ENCODE data around the gene GNE. TPM values are rescaled to one million over a fixed set of nuclear protein-coding genes. Genes with fewer than 3 reads are reported as not detected.

GNE gene
- total RNA-seq, 4 donors from 2014 or later, result 9.6 to 20.0 (median 14.9) TPM

DNA sequence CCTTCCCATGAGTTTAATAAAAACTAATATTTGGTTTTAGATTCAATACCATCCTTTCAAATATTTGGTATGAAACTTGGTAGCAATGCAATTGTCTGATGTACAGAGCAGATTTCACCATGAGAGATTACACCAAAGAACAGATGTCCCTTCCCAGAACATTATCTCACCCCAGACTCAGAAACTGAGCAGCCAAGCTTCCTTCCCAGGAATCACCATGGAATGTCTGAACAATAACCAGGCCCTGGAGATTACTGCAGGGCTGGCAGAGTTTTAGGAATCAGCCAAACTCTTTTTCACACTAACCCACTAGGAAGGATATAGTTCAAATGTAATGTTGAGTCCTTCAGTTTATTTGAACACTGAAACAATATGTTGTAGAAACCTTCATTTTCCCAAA, 43.7 kb downstream of the GNE start:
- Histone ChIP-seq H3K36me3 (peaks cover 77% of the 10 kb centered on the region), H3K27me3 (no peaks in the 10 kb centered on the region), H3K27ac (no peak overlapping the region), H3K9me3 (no peaks in the 10 kb centered on the region), H3K4me3 (no peak overlapping the region), H3K4me1 (peaks cover 18% of the 10 kb centered on the region)
- no peak for DNase-seq (ENCODE audit: low spot score in 2 of 2)
- TF ChIP-seq, protein P1, sequence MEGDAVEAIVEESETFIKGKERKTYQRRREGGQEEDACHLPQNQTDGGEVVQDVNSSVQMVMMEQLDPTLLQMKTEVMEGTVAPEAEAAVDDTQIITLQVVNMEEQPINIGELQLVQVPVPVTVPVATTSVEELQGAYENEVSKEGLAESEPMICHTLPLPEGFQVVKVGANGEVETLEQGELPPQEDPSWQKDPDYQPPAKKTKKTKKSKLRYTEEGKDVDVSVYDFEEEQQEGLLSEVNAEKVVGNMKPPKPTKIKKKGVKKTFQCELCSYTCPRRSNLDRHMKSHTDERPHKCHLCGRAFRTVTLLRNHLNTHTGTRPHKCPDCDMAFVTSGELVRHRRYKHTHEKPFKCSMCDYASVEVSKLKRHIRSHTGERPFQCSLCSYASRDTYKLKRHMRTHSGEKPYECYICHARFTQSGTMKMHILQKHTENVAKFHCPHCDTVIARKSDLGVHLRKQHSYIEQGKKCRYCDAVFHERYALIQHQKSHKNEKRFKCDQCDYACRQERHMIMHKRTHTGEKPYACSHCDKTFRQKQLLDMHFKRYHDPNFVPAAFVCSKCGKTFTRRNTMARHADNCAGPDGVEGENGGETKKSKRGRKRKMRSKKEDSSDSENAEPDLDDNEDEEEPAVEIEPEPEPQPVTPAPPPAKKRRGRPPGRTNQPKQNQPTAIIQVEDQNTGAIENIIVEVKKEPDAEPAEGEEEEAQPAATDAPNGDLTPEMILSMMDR (IDR thresholded peaks at IDR 0.05), result no peak
- TF ChIP-seq POLR2AphosphoS5 (IDR thresholded peaks at IDR 0.05), result no peak
- TF ChIP-seq POLR2A (IDR thresholded peaks at IDR 0.05), result no peak
- no peak for TF ChIP-seq EP300 (IDR thresholded peaks at IDR 0.05)

DNA sequence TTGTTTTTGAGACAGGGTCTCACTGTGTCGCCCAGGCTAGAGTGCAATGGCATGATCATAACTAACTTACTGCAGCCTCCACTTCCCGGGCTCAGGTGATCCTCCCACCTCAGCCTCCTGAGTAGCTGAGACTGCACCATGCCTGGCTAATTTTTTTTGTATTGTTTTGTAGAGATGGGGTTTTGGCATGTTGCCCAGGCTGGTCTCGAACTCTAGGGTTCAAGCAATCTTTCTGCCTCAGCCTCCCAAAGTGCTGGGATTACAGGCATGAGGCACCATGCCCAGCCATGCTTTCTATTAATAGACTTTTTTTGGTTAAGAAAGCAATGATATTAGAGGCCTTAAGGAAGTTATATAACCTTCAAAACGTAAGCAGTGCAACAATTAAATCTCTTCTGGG, 44.3 kb downstream of the GNE start:
- DNase-seq (ENCODE audit: low spot score in 2 of 2), result no peak
- Histone ChIP-seq H3K27me3 (no peaks in the 10 kb centered on the region), H3K9me3 (no peaks in the 10 kb centered on the region), H3K36me3 (peaks cover 76% of the 10 kb centered on the region), H3K27ac (no peak overlapping the region), H3K4me3 (no peak overlapping the region), H3K4me1 (peaks cover 20% of the 10 kb centered on the region)
- TF ChIP-seq EP300 (IDR thresholded peaks at IDR 0.05) (no peak), POLR2AphosphoS5 (IDR thresholded peaks at IDR 0.05) (no peak), POLR2A (IDR thresholded peaks at IDR 0.05) (no peak)
- TF ChIP-seq, protein P1 (IDR thresholded peaks at IDR 0.05), result no peak
- WGBS, result 77% methylated on average over 4 of the region's 4 CpGs

GRCh38 chr9:36213387-36213786, 44.9 kb downstream of the GNE start:
- Histone ChIP-seq H3K27ac (no peak overlapping the region), H3K4me3 (no peak overlapping the region), H3K4me1 (peaks cover 24% of the 10 kb centered on the region), H3K27me3 (no peaks in the 10 kb centered on the region), H3K9me3 (no peaks in the 10 kb centered on the region), H3K36me3 (peaks cover 76% of the 10 kb centered on the region)
- no peak for DNase-seq (ENCODE audit: low spot score in 2 of 2)
- TF ChIP-seq EP300 (IDR thresholded peaks at IDR 0.05) (no peak), POLR2AphosphoS5 (IDR thresholded peaks at IDR 0.05) (no peak), POLR2A (IDR thresholded peaks at IDR 0.05) (no peak)
- TF ChIP-seq, protein P1 (IDR thresholded peaks at IDR 0.05), result no peak
- 90% methylated on average over 4 of the region's 4 CpGs for WGBS

DNA sequence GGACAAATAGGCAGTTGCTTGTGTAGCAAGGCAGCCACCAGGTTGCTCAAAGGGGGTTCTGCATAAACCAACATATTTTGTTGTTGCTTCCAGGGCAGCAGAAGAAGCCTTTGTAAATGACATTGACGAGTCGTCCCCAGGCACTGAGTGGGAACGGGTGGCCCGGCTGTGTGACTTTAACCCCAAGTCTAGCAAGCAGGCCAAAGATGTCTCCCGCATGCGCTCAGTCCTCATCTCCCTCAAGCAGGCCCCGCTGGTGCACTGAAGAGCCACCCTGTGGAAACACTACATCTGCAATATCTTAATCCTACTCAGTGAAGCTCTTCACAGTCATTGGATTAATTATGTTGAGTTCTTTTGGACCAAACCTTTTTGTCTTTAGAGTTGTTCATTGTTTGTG, 46.7 kb downstream of the GNE start:
- Histone ChIP-seq H3K4me1 (peaks cover 39% of the 10 kb centered on the region), H3K9me3 (no peaks in the 10 kb centered on the region), H3K36me3 (peaks cover 78% of the 10 kb centered on the region), H3K27me3 (no peaks in the 10 kb centered on the region), H3K4me3 (no peak overlapping the region), H3K27ac (no peak overlapping the region)
- 71% methylated on average over 7 of the region's 7 CpGs for WGBS
- no peak for TF ChIP-seq EP300 (IDR thresholded peaks at IDR 0.05)
- TF ChIP-seq, protein P1 (IDR thresholded peaks at IDR 0.05), result no peak
- no peak for TF ChIP-seq POLR2AphosphoS5 (IDR thresholded peaks at IDR 0.05)
- no peak for TF ChIP-seq POLR2A (IDR thresholded peaks at IDR 0.05)
- DNase-seq (ENCODE audit: low spot score in 2 of 2), result no peak

GRCh38 chr9:36210722-36211121, 47.5 kb downstream of the GNE start:
- TF ChIP-seq POLR2AphosphoS5 (IDR thresholded peaks at IDR 0.05) (no peak), POLR2A (IDR thresholded peaks at IDR 0.05) (no peak), EP300 (IDR thresholded peaks at IDR 0.05) (no peak)
- TF ChIP-seq, protein P1 (IDR thresholded peaks at IDR 0.05), result no peak
- Histone ChIP-seq H3K27ac (no peak overlapping the region), H3K36me3 (peaks cover 83% of the 10 kb centered on the region), H3K9me3 (no peaks in the 10 kb centered on the region), H3K4me1 (peaks cover 39% of the 10 kb centered on the region), H3K27me3 (no peaks in the 10 kb centered on the region), H3K4me3 (no peak overlapping the region)
- DNase-seq (ENCODE audit: low spot score in 2 of 2), result no peak
- WGBS, result 74% methylated on average over 8 of the region's 8 CpGs

All from suprapubic skin (tissue), 4 donors.